H1 (cell line): Measurements from ENCODE around the gene TASP1. TPM values are rescaled to one million over a fixed set of nuclear protein-coding genes. Genes with fewer than 3 reads are reported as not detected.

Experiments
- CTCF ChIA-PET: fragments of 300-600 bp; sonication (Branson Sonifier 250); formaldehyde crosslinking; loops from one replicate; lab custom pipeline; 2021; ENCODE audit not compliant: partially characterized antibody; lab: Charles Lee
- POLR2A ChIA-PET: fragments of 300-600 bp; sonication (Branson Sonifier 250); formaldehyde crosslinking; loops from one replicate; lab custom pipeline; 2021; ENCODE audit warnings: inconsistent platforms; ENCODE audit not compliant: partially characterized antibody; lab: Charles Lee
- DNase-seq, 2 experiments: peaks; one replicate each; pipeline versions ENCODE4 v3.0.0 to v3.0.0-alpha.2; 2010 to 2022; ENCODE audit warnings: low spot score in 2 of 2, low read depth in 1 of 2, mixed read lengths in 1 of 2
- FAIRE-seq: peaks from 2 replicates; lab custom pipeline; 2011; peaks lifted over from hg19 to GRCh38; lab: Jason Lieb, UNC
- H2AFZ ChIP-seq: 2 replicates; pipeline ENCODE4 v1.8.1; 2012; ENCODE audit warnings: low read length, inconsistent platforms
- H2AK5ac ChIP-seq: 2 replicates; pipeline ENCODE4 v1.6.1; 2013; ENCODE audit warnings: low read depth, low read length
- H2BK120ac ChIP-seq: replicated peaks from 2 replicates; pipeline ENCODE3; 2013; ENCODE audit warnings: low read depth, low read length, inconsistent platforms
- H2BK12ac ChIP-seq: 2 replicates; pipeline ENCODE4 v1.6.1; 2013; ENCODE audit warnings: low read depth, low read length
- H2BK15ac ChIP-seq: 2 replicates; pipeline ENCODE4 v1.6.1; 2013; ENCODE audit warnings: low read length
- H2BK20ac ChIP-seq: 2 replicates; pipeline ENCODE4 v1.6.1; 2013; ENCODE audit warnings: low read length
- H2BK5ac ChIP-seq: 2 replicates; pipeline ENCODE4 v1.6.1; 2013; ENCODE audit warnings: low read depth, low read length
- H3K14ac ChIP-seq: 2 replicates; pipeline ENCODE4 v1.6.1; 2013; ENCODE audit warnings: inconsistent platforms; ENCODE audit not compliant: insufficient read length
- H3K18ac ChIP-seq: 2 replicates; pipeline ENCODE4 v1.6.1; 2013; ENCODE audit warnings: low read length; ENCODE audit errors: extremely low read depth
- H3K23ac ChIP-seq: 2 replicates; pipeline ENCODE4 v1.6.1; 2013; ENCODE audit warnings: inconsistent platforms; ENCODE audit not compliant: insufficient read length
- H3K23me2 ChIP-seq: 2 replicates; pipeline ENCODE4 v1.6.1; 2013; ENCODE audit warnings: low read depth, low read length
- H3K27ac ChIP-seq: 2 replicates; pipeline ENCODE4 v1.6.1; 2011; ENCODE audit warnings: low read depth, low read length, inconsistent platforms
- H3K27me3 ChIP-seq, 4 experiments: replicated peaks in 1 of 4; 1 replicate in 1 of 4; 2 replicates in 3 of 4; pipeline versions ENCODE4 v1.6.1 to v1.8.1; 2011 to 2013; ENCODE audit warnings: low read length in 3 of 4, mild to moderate bottlenecking in 3 of 4, inconsistent platforms in 2 of 4, mixed read lengths in 2 of 4, moderate library complexity in 1 of 4; ENCODE audit not compliant: control insufficient read depth in 3 of 4, insufficient read depth in 3 of 4; ENCODE audit errors: extremely low read depth in 1 of 4
- H3K36me3 ChIP-seq, 4 experiments: 2 replicates each; pipeline versions ENCODE4 v1.6.1 to v1.8.1; 2011 to 2013; ENCODE audit warnings: mild to moderate bottlenecking in 4 of 4, low read length in 3 of 4, moderate library complexity in 2 of 4, control low read depth in 1 of 4, inconsistent platforms in 1 of 4; ENCODE audit not compliant: insufficient read depth in 4 of 4, control insufficient read depth in 2 of 4
- H3K4ac ChIP-seq: replicated peaks from 2 replicates; pipeline ENCODE3; 2013; ENCODE audit warnings: low read length, low read depth, mixed read lengths, inconsistent platforms; ENCODE audit not compliant: insufficient read length
- H3K4me1 ChIP-seq, 4 experiments: replicated peaks in 1 of 4; 1 replicate in 1 of 4; 2 replicates in 3 of 4; pipeline versions ENCODE4 v1.6.1 to v1.8.1; 2011 to 2013; ENCODE audit warnings: low read length in 3 of 4, inconsistent platforms in 2 of 4, mixed read lengths in 1 of 4; ENCODE audit not compliant: insufficient read depth in 4 of 4, control insufficient read depth in 3 of 4
- H3K4me2 ChIP-seq, 2 experiments: 2 replicates each; pipeline versions ENCODE4 v1.6.1 to v1.8.1; 2011 to 2013; ENCODE audit warnings: low read depth in 2 of 2, low read length in 2 of 2, control low read depth in 1 of 2, inconsistent platforms in 1 of 2, mild to moderate bottlenecking in 1 of 2; ENCODE audit not compliant: insufficient read depth in 1 of 2
- H3K4me3 ChIP-seq, 4 experiments: fragments of 200-600, 300-600 bp in 1 of 4; sonication (generic), shearing (Covaris generic), sonication (Bioruptor Twin) in 1 of 4; 2 replicates each; pipeline versions ENCODE4 v1.5.1 to v1.8.1; 2011 to 2016; ENCODE audit warnings: low read length in 4 of 4, low read depth in 3 of 4, control low read depth in 2 of 4, inconsistent platforms in 2 of 4, mild to moderate bottlenecking in 2 of 4, mixed read lengths in 1 of 4, moderate library complexity in 1 of 4; ENCODE audit not compliant: insufficient read depth in 2 of 4; ENCODE audit errors: extremely low read depth in 1 of 4
- H3K56ac ChIP-seq: replicated peaks from 2 replicates; pipeline ENCODE3; 2013; ENCODE audit warnings: low read depth, mild to moderate bottlenecking, mixed read lengths, low read length, inconsistent platforms; ENCODE audit not compliant: insufficient read length
- H3K79me1 ChIP-seq: 2 replicates; pipeline ENCODE4 v1.6.1; 2013; ENCODE audit warnings: low read depth, low read length, control low read depth
- H3K79me2 ChIP-seq, 2 experiments: 2 replicates each; pipeline versions ENCODE4 v1.6.1 to v1.8.1; 2012 to 2013; ENCODE audit warnings: low read length in 2 of 2, mild to moderate bottlenecking in 2 of 2, inconsistent platforms in 1 of 2; ENCODE audit not compliant: insufficient read depth in 2 of 2, control insufficient read depth in 1 of 2
- H3K9ac ChIP-seq, 4 experiments: replicated peaks in 1 of 4; 1 replicate in 1 of 4; 2 replicates in 3 of 4; pipeline versions ENCODE4 v1.6.1 to v1.8.1; 2011 to 2013; ENCODE audit warnings: low read depth in 3 of 4, low read length in 3 of 4, control low read depth in 2 of 4, mild to moderate bottlenecking in 2 of 4, moderate library complexity in 2 of 4, inconsistent platforms in 1 of 4; ENCODE audit errors: extremely low read depth in 1 of 4
- H3K9me3 ChIP-seq, 2 experiments: 2 replicates each; pipeline versions ENCODE4 v1.6.1 to v1.8.1; 2012 to 2013; ENCODE audit warnings: mild to moderate bottlenecking in 2 of 2, moderate library complexity in 2 of 2, control low read depth in 1 of 2, inconsistent platforms in 1 of 2, low read depth in 1 of 2, low read length in 1 of 2, mixed read lengths in 1 of 2; ENCODE audit not compliant: insufficient read depth in 2 of 2
- H4K20me1 ChIP-seq, 2 experiments: replicated peaks in 1 of 2; 2 replicates each; pipeline versions ENCODE3 to v1.8.1; 2011 to 2013; ENCODE audit warnings: inconsistent platforms in 2 of 2, low read length in 2 of 2, mild to moderate bottlenecking in 1 of 2; ENCODE audit not compliant: insufficient read depth in 2 of 2, control insufficient read depth in 1 of 2
- H4K5ac ChIP-seq: 2 replicates; pipeline ENCODE4 v1.6.1; 2013; ENCODE audit warnings: low read length, low read depth, mixed read lengths, inconsistent platforms; ENCODE audit not compliant: insufficient read length
- H4K8ac ChIP-seq: 2 replicates; pipeline ENCODE4 v1.8.0; 2013; ENCODE audit warnings: mild to moderate bottlenecking, moderate library complexity, low read length, inconsistent platforms; ENCODE audit not compliant: insufficient read depth; ENCODE audit errors: extremely low read depth
- H4K91ac ChIP-seq: replicated peaks from 2 replicates; pipeline ENCODE3; 2013; ENCODE audit warnings: low read length, mixed read lengths, inconsistent platforms; ENCODE audit not compliant: insufficient read length
- CHD1 ChIP-seq: IDR thresholded peaks from 2 replicates; pipeline ENCODE4 v1.6.1; 2012; ENCODE audit warnings: low read depth, low read length, improper control_type of control experiment
- CHD2 ChIP-seq: IDR thresholded peaks from 2 replicates; pipeline ENCODE4 v1.6.1; 2012; ENCODE audit warnings: low read length, improper control_type of control experiment
- CTBP2 ChIP-seq: IDR thresholded peaks from 2 replicates; pipeline ENCODE4 v1.7.0; 2011; ENCODE audit warnings: borderline replicate concordance, mild to moderate bottlenecking, moderate library complexity, mixed read lengths, low read length; ENCODE audit not compliant: insufficient read depth, insufficient read length
- GABPA ChIP-seq: IDR thresholded peaks from 2 replicates; pipeline ENCODE4 v1.6.1; 2011; ENCODE audit warnings: mild to moderate bottlenecking, low read length, moderate library complexity, borderline replicate concordance; ENCODE audit not compliant: insufficient read depth
- GTF2F1 ChIP-seq: IDR thresholded peaks from 2 replicates; pipeline ENCODE4 v1.6.1; 2012; ENCODE audit warnings: low read depth, low read length, improper control_type of control experiment, borderline replicate concordance
- HDAC2 ChIP-seq, 2 experiments: fragments of 300-600 bp in 1 of 2; sonication (generic) in 1 of 2; IDR thresholded peaks; 2 replicates each; pipeline ENCODE4 v1.6.1; 2011 to 2012; ENCODE audit warnings: low read depth in 2 of 2, low read length in 2 of 2, mild to moderate bottlenecking in 2 of 2, moderate library complexity in 2 of 2, borderline replicate concordance in 1 of 2, inconsistent platforms in 1 of 2
- MAX ChIP-seq: IDR thresholded peaks from 2 replicates; pipeline ENCODE4 v1.6.1; 2012; ENCODE audit warnings: inconsistent platforms
- POU5F1 ChIP-seq: IDR thresholded peaks from 2 replicates; pipeline ENCODE4 v1.6.1; 2011; ENCODE audit warnings: low read depth, mild to moderate bottlenecking, low read length, moderate library complexity
- SP4 ChIP-seq: IDR thresholded peaks from 2 replicates; pipeline ENCODE4 v1.6.1; 2012; ENCODE audit warnings: low read length, inconsistent platforms
- polyA plus RNA-seq, 7 experiments: library from polyadenylated mRNA; depleted of rRNA in 3 of 7; stranded (reverse) in 5 of 7; unstranded in 2 of 7; fragments of >200 nt in 5 of 7; fragments of 200-250 nt in 2 of 7; gene quantifications; 1 replicate in 5 of 7; 2 replicates in 1 of 7; 4 replicates in 1 of 7; pipeline versions ENCODE4 v1.2.1 to v1.2.3, GENCODE V29; 2011 to 2013; ENCODE audit warnings: missing spikeins in 2 of 7, mixed read lengths in 2 of 7
- total RNA-seq: library from RNA; stranded (reverse); fragmentation: NEBNext Ultra II Directional; extraction: Animal tissue kit (Norgen Biotek cat#: 25700); gene quantifications from 2 replicates; pipeline ENCODE4 v1.2.1, GENCODE V29; 2021

The TASP1 gene
- total and polyA plus RNA-seq, 2 of the 8 experiments (the other 6 are each of a cell fraction or from before 2014, with no cell fraction given), result 4.5 to 10.9 TPM

GRCh38 chr20:13670160-13670559 is 31.4 kb upstream of the TASP1 start:
- no peak overlapping the region for H3K18ac ChIP-seq
- no peak overlapping the region for H3K14ac ChIP-seq
- no peak overlapping the region for H2BK15ac ChIP-seq
- no peak overlapping the region for H3K4ac ChIP-seq
- DNase-seq (peak in 1 of 2 experiments; percentile 28), FAIRE-seq (no peak)
- H4K91ac ChIP-seq, result no peak overlapping the region
- H2BK120ac ChIP-seq, result no peak overlapping the region
- no peak overlapping the region for H3K9ac ChIP-seq
- H2BK5ac ChIP-seq, result no peak overlapping the region
- no peak overlapping the region for H2BK20ac ChIP-seq
- no peaks in the 10 kb centered on the region for H3K36me3 ChIP-seq
- no peak overlapping the region for H3K4me3 ChIP-seq
- H3K79me1 ChIP-seq, result no peaks in the 10 kb centered on the region
- H3K23ac ChIP-seq, result no peak overlapping the region
- H3K9me3 ChIP-seq, result no peaks in the 10 kb centered on the region
- H4K20me1 ChIP-seq, result no peaks in the 10 kb centered on the region
- no peak overlapping the region for H2AK5ac ChIP-seq
- H4K8ac ChIP-seq, result no peak overlapping the region
- H3K23me2 ChIP-seq, result no peaks in the 10 kb centered on the region
- H3K4me1 ChIP-seq, result no peaks in the 10 kb centered on the region
- H2AFZ ChIP-seq, result no peak overlapping the region
- no peak for TF ChIP-seq HDAC2 (IDR thresholded peaks at IDR 0.05; ENCODE audit: borderline replicate concordance in 1 of 2, low read depth in 2 of 2, low read length in 2 of 2)
- no peak for TF ChIP-seq POU5F1
- TF ChIP-seq GABPA, result no peak
- no peak for TF ChIP-seq CTBP2
- no peak for TF ChIP-seq MAX
- no peak for TF ChIP-seq CHD2
- no peak for TF ChIP-seq CHD1
- no peak for TF ChIP-seq SP4
- TF ChIP-seq GTF2F1, result no peak
- no peak overlapping the region for H3K27ac ChIP-seq
- no peaks in the 10 kb centered on the region for H3K79me2 ChIP-seq
- no peak overlapping the region for H3K56ac ChIP-seq
- H4K5ac ChIP-seq, result no peak overlapping the region
- no peak overlapping the region for H3K4me2 ChIP-seq
- CTCF ChIA-PET, result no interaction called here
- POLR2A ChIA-PET, result no interaction called here
- H2BK12ac ChIP-seq, result no peak overlapping the region
- H3K27me3 ChIP-seq, result no peaks in the 10 kb centered on the region
